ENCODE data around the gene MRPL33. TPM values are rescaled to one million over a fixed set of nuclear protein-coding genes. Genes with fewer than 3 reads are reported as not detected.
"Not testable (repeated sequence)": the region's sequence is repeated elsewhere in the genome, so short reads cannot be mapped to it uniquely, and the experiment has no call there.

Gene MRPL33
- total RNA-seq, 1 experiment from 2014 or later, result 86.3 TPM

- Histone ChIP-seq H3K27me3 (ENCODE audit: insufficient read depth, low read depth) (no peaks in the 10 kb centered on the region), H3K9me3 (ENCODE audit: insufficient read depth, low read depth) (peaks cover 4% of the 10 kb centered on the region; the same call in 1 of the 2 replicates), H3K79me2 (ENCODE audit: low read depth) (no peaks in the 10 kb centered on the region), H3K27ac (no peak overlapping the region), H3K4me1 (replicated peaks; ENCODE audit: insufficient read depth) (peaks cover 3% of the 10 kb centered on the region; the same call in 1 of the 2 replicates), H3K9me2 (ENCODE audit: insufficient read depth) (no peaks in the 10 kb centered on the region; the same call in 1 of the 2 replicates), H3K4me2 (no peak overlapping the region), H3K4me3 (no peak overlapping the region), H3F3A (ENCODE audit: insufficient read depth, low read depth) (peaks cover 6% of the 10 kb centered on the region; the same call in 1 of the 2 replicates), H3K36me3 (ENCODE audit: low read depth) (no peaks in the 10 kb centered on the region), H2AFZ (no peak overlapping the region), H4K20me1 (ENCODE audit: insufficient read depth) (no peaks in the 10 kb centered on the region)
- DNase-seq, result no peak
- CTCF ChIA-PET, result no interaction called here
- TF ChIP-seq CTCF (conservative IDR thresholded peaks at IDR 0.05) (no peak), EZH2 (IDR thresholded peaks at IDR 0.05; ENCODE audit: low read depth) (no peak)
- no TSS peak for BruUV-seq (replicated peaks)
- intact Hi-C loops (cut with micrococcal nuclease; ENCODE audit: unreplicated experiment), result no loop called here
- POLR2A ChIA-PET (ENCODE audit: unreplicated experiment), result no interaction called here
These were observed 25.2 kb upstream of the MRPL33 start for GRCh38 chr2:27746325-27746724.

GRCh38 chr2:27747827-27748352, 23.6 kb upstream of the MRPL33 start:
- Histone ChIP-seq H3K9me3 (ENCODE audit: insufficient read depth, low read depth) (peaks cover 4% of the 10 kb centered on the region; the same call in 1 of the 2 replicates), H3K79me2 (ENCODE audit: low read depth) (no peaks in the 10 kb centered on the region), H3K36me3 (ENCODE audit: low read depth) (no peaks in the 10 kb centered on the region), H3K9me2 (ENCODE audit: insufficient read depth) (no peaks in the 10 kb centered on the region; the same call in 1 of the 2 replicates), H3K4me1 (replicated peaks; ENCODE audit: insufficient read depth) (peaks cover 16% of the 10 kb centered on the region), H3K27ac (no peak overlapping the region), H3K27me3 (ENCODE audit: insufficient read depth, low read depth) (no peaks in the 10 kb centered on the region), H4K20me1 (ENCODE audit: insufficient read depth) (no peaks in the 10 kb centered on the region), H3K4me3 (no peak overlapping the region), H3K4me2 (no peak overlapping the region), H2AFZ (no peak overlapping the region), H3F3A (ENCODE audit: insufficient read depth, low read depth) (peaks cover 9% of the 10 kb centered on the region)
- ChIA-PET CTCF (no interaction called here), POLR2A (ENCODE audit: unreplicated experiment) (no interaction called here)
- no TSS peak for BruUV-seq (replicated peaks)
- no peak for DNase-seq
- no peak for TF ChIP-seq EZH2 (IDR thresholded peaks at IDR 0.05; ENCODE audit: low read depth)
- TF ChIP-seq CTCF (conservative IDR thresholded peaks at IDR 0.05), result no peak
- intact Hi-C loops (cut with micrococcal nuclease; ENCODE audit: unreplicated experiment), result no loop called here

GRCh38 chr2:27748803-27749554, 22.5 kb upstream of the MRPL33 start:
- H3K36me3 ChIP-seq (ENCODE audit: low read depth); POLR2A ChIA-PET (ENCODE audit: unreplicated experiment); H3K79me2 ChIP-seq (ENCODE audit: low read depth); H3K27ac ChIP-seq; H3K4me2 ChIP-seq; H2AFZ ChIP-seq; H3K9me2 ChIP-seq (ENCODE audit: insufficient read depth); BruUV-seq (replicated peaks); H4K20me1 ChIP-seq (ENCODE audit: insufficient read depth); H3K4me3 ChIP-seq; intact Hi-C loops (cut with micrococcal nuclease; ENCODE audit: unreplicated experiment); H3K9me3 ChIP-seq (ENCODE audit: insufficient read depth, low read depth); H3K27me3 ChIP-seq (ENCODE audit: insufficient read depth, low read depth); DNase-seq: not testable (repeated sequence)
- CTCF ChIA-PET, result interaction anchor here (0.6 kb wide), 1 partner anchor 265 kb away, joined by 6 read pairs; no protein-coding TSS in a partner anchor
- H3K4me1 ChIP-seq (replicated peaks; ENCODE audit: insufficient read depth), result peaks cover 25% of the 10 kb centered on the region
- H3F3A ChIP-seq (ENCODE audit: insufficient read depth, low read depth), result peaks cover 20% of the 10 kb centered on the region
